Skeletal muscle cell (primary cell): ENCODE results near the gene MRPL53.
A peak's percentile ranks its signal among the peaks of the same experiment; 100 is the strongest.

ENCODE experiments used
- DNase-seq: peaks from one replicate; pipeline ENCODE4 v3.0.0-alpha.2; 2010; ENCODE audit warnings: low read depth
- H3K4me3 ChIP-seq: 2 replicates; pipeline ENCODE4 v1.5.1; 2011; ENCODE audit warnings: low read depth, mild to moderate bottlenecking, control low read depth, low read length, moderate library complexity

Gene MRPL53

DNA sequence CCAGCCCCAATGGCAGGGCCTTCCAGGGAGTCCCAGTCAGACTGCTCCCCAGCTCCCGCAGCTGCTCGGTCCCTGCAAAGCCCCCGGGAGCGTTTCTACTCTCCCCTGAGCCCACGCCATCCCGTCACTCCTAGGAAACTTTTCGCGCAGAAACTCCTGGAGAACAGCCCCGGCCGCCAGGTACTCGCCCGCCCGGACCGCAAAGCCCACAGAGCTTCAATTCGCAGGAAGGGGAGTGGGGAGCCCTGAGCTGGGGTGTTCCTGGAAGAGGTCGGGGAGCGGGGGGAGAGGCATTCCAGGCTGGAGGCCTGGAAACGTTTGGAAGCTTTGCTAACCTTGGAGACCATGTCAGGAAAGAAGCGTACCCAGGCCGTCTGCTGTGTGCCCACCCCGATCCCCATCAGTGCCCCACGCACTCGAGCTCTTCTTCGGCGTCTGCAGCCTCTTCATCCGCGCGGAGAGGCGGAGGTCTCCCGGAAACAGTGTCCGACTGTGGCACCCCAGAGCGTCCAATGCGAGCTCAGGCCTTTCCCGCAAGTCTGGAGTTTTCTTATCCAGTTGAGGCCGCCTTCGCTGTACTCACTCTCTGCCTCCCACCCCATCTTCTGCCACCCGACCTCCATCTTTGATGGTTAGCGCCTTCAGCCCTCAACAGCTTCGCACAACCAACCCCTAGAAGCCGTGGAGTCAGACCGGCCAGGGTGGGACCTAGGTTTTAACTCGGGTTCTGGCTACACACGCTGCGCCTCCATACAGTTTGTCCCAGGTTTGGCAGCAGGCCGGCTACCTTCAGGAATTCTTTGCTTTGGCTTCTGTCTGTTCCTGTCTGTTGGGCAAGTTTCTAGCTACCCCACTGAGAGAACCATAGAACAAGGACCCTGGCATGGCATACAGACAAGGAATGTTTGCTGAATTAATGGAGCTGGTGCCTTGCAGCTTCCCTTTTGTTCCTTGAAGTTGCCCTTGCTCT lies 31.3 kb upstream of the MRPL53 start:
- H3K4me3 ChIP-seq = peak overlapping the region; percentile 54
- DNase-seq = no peak

- peak; percentile 35 for DNase-seq
- peak overlapping the region; percentile 54 for H3K4me3 ChIP-seq
Measured at GRCh38 chr2:74502720-74503505, 30.4 kb upstream of the MRPL53 start.

GRCh38 chr2:74502147-74502719 lies 29.8 kb upstream of the MRPL53 start:
- DNase-seq = no peak

DNA sequence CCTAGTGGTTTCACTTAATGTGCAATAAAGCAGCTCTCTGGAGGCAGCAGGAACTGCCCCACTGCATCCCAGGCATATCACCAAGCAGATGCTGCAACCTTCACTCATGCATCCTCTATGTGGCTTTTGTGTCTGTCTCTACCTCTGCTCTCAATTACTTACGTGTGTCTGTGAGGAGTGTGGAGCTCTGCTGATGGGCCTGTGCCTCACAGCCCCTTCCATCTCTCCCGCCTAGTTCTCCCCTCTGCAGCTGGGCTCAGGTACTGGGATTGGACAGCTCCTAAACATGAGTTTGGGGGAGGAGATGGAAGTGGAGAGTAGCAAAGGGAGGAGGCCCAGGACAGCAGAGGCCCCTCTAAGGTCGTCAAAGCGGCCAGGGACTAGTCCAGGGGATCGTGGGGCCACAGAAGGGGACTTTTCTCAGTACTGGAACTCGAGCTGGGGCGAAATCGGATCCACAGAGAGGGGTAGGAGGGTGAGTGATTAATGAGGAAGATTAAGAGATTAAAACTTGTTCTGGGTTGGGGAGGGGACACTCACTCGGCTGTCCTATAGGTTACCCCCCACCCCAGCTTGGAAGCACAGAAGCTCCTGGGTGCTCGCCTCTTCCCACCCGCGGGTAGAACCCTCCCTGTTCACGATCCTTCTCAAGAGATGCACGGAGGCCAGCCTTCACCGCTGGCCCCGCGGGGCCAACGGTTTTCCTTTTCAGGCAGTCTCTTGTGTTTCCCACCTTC lies 29.0 kb upstream of the MRPL53 start:
- no peak overlapping the region for H3K4me3 ChIP-seq
- DNase-seq = no peak

More at GRCh38 chr2:74502147-74502719, 29.8 kb upstream of the MRPL53 start:
- peak overlapping the region; percentile 54 for H3K4me3 ChIP-seq

- H3K4me3 ChIP-seq = no peak overlapping the region
- no peak for DNase-seq
Measured at GRCh38 chr2:74500578-74500946, 28.1 kb upstream of the MRPL53 start.

GRCh38 chr2:74499940-74500577 lies 27.6 kb upstream of the MRPL53 start:
- DNase-seq = no peak
- peak overlapping the region; percentile 41 for H3K4me3 ChIP-seq

DNA sequence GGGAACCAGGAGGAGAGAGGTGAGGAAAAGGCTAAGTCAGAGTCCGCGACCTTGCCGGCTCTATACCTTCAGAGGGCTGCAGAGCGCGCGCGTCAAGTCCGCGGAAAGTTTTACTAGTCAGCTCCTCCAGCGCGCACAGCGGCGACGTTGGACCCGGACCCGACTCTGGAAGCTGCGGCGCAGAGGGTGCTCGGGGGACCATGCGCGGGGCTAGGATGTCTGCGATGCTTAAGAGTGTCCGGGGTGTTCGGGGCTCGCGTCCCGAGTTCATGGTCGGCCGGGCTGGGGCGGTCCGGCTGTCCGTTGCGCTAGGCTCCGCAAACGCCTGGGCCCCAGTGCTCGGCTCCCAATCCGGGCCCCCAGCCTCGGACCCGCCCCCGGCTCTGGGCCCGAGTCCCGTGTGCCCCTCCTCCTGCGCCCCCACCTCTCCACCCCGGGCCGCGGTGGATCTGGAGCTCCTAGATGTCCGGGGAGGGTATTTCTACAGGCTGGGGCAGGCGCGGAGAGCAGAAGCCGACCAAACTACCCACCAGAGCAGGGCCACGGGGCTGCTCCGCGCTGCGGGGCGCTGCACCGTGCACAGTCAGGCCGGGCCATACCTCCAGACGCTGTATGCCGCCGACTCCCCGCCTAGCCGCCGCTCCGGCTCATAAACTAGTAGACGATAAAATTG lies 26.9 kb upstream of the MRPL53 start, which contains the start of gene LBX2:
Gene LBX2 (minus strand): TSS at position 337 of the 673 bp plus-strand sequence. CDS start 66 bp downstream, at position 271.
- peak within 1 kb of the TSS; percentile 41 for H3K4me3 ChIP-seq
- DNase-seq = no peak

GRCh38 chr2:74498500-74499266 lies 26.2 kb upstream of the MRPL53 start:
- DNase-seq = no peak
- peak overlapping the region; percentile 41 for H3K4me3 ChIP-seq

DNA sequence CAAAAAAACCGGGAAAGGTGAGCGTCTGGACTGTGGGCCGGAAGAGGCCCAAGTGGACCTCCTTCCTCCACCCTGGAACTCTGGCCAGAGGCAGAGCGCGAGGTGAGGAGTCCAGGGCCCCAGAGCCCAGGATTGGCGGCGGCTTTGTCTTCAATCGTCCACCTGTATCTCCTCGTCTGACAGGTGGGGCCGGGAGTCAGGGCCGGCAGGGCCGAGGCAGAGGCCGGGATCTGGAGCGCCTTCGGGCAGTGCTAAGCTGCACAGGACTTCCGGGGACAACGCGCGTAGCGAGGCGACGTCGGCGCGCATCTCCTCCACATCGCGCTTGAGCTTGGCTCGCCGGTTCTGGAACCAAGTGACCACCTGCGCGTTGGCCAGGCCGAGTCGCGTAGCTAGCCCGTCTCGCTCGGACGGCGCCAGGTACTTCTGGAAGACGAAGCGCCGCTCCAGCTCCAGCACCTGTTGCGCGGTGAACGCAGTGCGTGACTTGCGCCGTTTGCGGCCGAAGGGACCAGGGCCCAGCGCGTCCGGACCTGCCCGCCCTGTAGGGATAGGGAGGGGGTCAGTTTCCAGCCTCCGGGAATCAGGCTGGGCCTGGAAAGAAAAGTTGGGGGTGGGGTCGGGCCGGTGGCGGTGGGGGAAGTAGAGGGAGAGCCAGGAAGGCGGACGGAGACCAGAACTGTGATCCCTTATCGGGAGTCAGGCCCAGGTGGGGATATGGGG lies 25.5 kb upstream of the MRPL53 start:
- no peak for DNase-seq
- H3K4me3 ChIP-seq = peak overlapping the region; percentile 41

GRCh38 chr2:74496997-74497776 lies 24.7 kb upstream of the MRPL53 start:
- no peak for DNase-seq
- no peak overlapping the region for H3K4me3 ChIP-seq

DNA sequence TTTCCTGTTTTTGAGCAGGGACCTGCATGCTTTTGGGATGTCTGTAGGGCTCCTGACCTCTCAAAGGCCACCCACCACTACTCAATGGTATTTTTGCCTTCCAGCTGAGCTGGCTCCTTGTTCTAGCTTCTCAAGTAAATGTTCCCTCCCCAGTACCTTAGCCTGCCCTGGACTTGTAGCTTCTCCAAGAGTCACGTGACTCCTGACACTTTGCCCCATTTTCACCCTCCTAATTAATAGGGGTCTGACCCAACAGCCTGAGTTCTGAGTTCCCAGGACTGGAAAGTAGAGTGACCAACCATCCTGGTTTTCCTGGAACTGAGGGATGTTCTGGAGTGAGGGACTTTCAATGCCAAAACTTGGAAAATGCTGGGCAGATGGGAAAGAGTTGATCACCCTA lies 23.0 kb upstream of the MRPL53 start:
- no peak for DNase-seq
- H3K4me3 ChIP-seq = no peak overlapping the region

DNA sequence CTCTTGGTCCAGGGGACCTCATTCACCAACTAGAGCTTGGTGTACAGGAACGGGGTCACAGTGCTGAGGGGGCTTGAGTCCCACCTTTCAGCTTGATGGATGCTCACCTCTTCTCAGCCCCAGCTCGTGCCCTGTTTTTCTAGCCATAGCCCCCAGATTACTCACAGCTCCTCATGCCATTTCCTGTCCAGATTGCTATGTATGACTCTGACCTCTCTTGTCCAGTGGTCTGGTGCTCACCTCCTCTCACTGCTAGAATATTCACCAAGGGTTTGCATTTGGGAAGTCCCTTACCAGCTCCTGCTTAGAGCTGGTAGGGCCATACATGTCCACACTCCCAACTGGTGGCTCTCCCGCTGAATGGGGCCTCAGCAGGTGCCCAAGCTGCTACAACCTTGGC lies 21.1 kb upstream of the MRPL53 start:
- DNase-seq = no peak
- no peak overlapping the region for H3K4me3 ChIP-seq

DNA sequence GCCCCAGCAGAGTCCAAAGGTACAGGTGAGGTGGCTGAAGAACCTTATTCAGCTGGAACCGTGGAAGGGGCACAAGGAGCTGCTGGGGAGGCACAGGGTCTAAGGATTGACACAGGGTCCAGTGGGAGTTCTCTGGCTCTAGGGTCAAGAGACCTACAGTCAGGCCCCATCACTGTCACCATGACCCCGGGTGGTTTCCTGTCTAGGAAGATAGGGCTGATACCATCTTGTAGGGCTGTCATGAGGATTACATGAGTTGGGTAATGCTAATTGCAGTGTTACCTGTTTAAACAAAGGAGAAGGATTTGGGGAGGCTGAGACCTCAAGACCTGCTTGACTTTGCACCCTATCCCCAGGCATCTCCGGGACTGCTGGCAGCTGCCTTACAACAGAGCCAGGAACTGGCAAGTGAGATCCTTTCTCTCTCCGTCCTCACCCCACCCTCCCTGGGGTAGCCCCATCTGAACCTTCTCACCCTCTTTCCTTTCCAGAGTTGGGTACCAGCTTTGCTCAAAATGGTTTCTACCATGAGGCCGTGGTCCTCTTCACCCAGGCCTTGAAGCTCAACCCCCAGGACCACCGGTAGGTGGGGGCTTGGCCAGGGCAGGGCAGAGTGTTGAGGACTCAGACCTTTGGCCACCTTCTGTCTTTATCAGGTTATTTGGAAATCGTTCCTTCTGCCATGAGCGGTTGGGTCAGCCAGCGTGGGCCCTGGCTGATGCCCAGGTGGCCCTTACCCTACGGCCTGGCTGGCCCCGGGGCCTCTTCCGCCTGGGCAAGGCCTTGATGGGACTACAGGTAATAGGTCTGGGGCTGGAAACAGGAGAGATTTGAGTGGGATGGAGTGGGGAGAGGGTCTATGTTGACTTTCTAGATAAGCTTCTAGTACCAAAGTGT lies 19.4 kb upstream of the MRPL53 start:
- H3K4me3 ChIP-seq = no peak overlapping the region

GRCh38 chr2:74489906-74490305 lies 17.4 kb upstream of the MRPL53 start:
- DNase-seq = no peak
- no peak overlapping the region for H3K4me3 ChIP-seq

More for the DNA sequence above, 19.4 kb upstream of the MRPL53 start:
- no peak for DNase-seq
